ENCODE measurements around the gene H3-3A.
A peak's percentile ranks its signal among the peaks of the same experiment; 100 is the strongest.

The H3-3A gene

GRCh38 chr1:226062558-226063223 is at the start of gene H3-3A:
H3-3A (plus strand) TSS chr1:226062716; CDS start chr1:226064352, 1,636 bp downstream.
- DNase-seq (ENCODE audit: low read depth in 2 of 2): peak; percentile 97 to 98

DNA sequence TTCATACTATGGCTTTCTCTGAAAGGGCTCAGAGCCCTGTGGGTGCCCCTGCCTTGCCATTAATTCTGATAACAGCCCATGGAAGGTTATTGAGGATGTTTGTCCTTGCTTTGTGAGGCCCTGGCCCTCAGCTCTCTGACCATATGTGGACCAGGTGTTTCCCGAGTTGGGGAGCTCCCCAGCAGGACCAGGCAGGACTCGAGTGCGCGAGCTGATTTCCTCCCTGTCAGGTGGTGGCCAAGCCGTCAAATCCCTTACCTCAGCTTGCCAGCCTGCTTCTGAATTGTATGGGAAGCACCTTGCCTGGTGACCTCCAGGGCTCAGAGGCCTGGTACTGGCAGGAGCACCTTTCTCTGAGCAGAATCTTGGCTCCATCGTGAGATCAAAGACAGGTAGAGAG is 45.4 kb upstream of the H3-3A start:
- no peak for DNase-seq (ENCODE audit: low read depth in 2 of 2)

GRCh38 chr1:226019572-226019971 is 42.9 kb upstream of the H3-3A start:
- no peak for DNase-seq (ENCODE audit: low read depth in 2 of 2)

DNA sequence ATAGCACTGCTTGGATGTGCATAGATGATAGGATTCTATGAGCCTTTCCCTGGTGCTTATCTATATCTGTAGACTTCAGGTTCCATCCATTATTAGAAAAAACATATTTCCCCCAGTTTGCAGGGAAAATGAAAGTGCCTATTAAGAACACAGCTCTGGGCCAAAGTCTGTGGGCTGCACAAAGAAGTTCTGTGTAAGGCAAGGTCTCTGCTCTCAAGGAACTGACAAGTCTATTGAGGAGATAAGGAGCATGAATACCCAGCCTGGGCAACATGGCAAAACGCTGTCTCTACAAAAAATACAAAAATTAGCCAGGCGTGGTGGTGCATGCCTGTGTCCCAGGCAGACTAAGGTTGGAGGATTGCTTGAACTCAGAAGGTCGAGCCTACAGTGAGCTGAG is 41.1 kb upstream of the H3-3A start:
- DNase-seq (ENCODE audit: low read depth in 2 of 2): no peak

- no peak for DNase-seq (ENCODE audit: low read depth in 2 of 2)
These were observed 40.7 kb upstream of the H3-3A start for GRCh38 chr1:226021801-226022200.

DNA sequence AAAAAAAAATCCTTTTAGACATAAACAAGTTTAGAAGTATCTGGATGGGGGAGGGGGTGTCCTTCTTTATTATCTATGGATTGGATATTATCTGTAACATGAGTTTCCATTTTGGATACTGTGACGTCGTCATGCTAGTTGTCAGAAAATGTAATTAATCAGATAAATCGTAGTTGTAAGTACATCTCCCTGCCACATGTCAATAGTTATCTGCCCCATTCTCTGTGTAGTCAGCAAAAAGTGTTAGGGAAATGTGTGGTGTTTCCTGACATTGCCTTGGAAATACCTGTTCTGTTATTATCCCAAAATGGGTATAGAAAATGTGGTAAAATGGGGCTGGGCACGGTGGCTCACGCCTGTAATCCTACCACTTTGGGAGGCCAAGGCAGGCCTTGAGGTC is 38.8 kb upstream of the H3-3A start:
- DNase-seq (ENCODE audit: low read depth in 2 of 2): no peak

GRCh38 chr1:226026833-226027232 is 35.7 kb upstream of the H3-3A start:
- no peak for DNase-seq (ENCODE audit: low read depth in 2 of 2)

GRCh38 chr1:226027538-226028217 is 34.8 kb upstream of the H3-3A start:
- no peak for DNase-seq (ENCODE audit: low read depth in 2 of 2)

- DNase-seq (ENCODE audit: low read depth in 2 of 2): no peak
These were observed 33.4 kb upstream of the H3-3A start for GRCh38 chr1:226029093-226029496.

- DNase-seq (ENCODE audit: low read depth in 2 of 2): no peak
These were observed 32.8 kb upstream of the H3-3A start for GRCh38 chr1:226029568-226030225.

- no peak for DNase-seq (ENCODE audit: low read depth in 2 of 2)
These were observed 28.9 kb upstream of the H3-3A start for GRCh38 chr1:226033582-226033981.

DNA sequence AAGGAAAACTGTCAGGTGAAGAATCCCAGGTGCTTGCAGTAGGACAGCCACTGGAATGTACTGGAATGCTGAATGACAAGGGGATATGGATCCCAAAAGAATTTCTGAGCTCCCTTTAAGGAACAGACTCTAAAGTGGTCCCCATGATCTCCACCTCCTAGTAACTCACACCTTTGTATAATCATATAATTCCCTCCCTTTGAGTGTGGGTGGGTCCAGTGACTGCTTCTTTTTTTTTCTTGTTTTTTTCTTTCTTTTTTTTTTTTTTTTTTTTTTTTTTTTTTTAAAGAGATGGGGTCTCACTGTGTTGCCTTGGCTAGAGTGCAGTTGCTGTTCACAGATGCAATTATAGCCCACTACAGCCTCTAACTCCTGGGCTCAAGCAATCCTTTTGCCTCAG is 28.5 kb upstream of the H3-3A start:
- no peak for DNase-seq (ENCODE audit: low read depth in 2 of 2)

GRCh38 chr1:226034482-226034881 is 28.0 kb upstream of the H3-3A start:
- DNase-seq (ENCODE audit: low read depth in 2 of 2): no peak

DNA sequence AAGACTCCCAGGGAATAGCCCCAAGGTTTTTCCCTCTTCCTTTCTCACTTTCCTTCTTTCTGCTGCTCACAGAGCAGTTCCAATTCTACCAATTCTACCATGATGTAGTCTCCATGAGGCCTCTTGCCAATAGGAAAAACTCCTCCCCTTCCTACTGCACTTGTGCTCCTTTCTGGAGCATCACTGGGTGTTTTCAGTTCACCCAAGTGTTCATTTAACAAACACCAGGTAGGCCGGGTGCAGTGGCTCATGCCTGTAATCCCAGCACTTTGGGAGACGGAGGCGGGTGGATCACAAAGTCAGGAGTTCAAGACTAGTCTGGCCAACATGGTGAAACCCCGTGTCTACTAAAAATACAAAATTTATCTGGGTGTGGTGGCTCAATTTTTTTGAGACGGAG is 26.6 kb upstream of the H3-3A start:
- DNase-seq (ENCODE audit: low read depth in 2 of 2): no peak

DNA sequence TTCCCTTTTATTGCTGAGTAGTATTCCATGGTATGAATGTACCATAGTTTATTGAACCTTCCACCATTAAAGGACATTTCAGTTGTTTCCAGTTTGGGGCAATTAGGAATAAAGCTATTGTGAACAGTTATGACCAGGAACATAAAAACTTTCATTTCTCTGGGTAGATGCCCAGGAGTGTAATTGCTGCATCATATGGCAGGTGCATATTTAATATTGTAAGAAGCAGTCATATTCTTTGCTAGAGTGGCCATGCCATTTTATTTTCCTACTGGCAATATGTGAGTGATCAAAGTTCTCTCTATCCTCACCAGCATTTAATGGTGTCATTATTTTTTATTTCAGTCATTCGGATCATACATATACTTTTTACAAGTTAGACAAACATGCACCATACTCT is 23.9 kb upstream of the H3-3A start:
- no peak for DNase-seq (ENCODE audit: low read depth in 2 of 2)

GRCh38 chr1:226041419-226041818 is 21.1 kb upstream of the H3-3A start:
- DNase-seq (ENCODE audit: low read depth in 2 of 2): no peak

GRCh38 chr1:226044514-226045101 is 17.9 kb upstream of the H3-3A start:
- DNase-seq (ENCODE audit: low read depth in 2 of 2): no peak

DNA sequence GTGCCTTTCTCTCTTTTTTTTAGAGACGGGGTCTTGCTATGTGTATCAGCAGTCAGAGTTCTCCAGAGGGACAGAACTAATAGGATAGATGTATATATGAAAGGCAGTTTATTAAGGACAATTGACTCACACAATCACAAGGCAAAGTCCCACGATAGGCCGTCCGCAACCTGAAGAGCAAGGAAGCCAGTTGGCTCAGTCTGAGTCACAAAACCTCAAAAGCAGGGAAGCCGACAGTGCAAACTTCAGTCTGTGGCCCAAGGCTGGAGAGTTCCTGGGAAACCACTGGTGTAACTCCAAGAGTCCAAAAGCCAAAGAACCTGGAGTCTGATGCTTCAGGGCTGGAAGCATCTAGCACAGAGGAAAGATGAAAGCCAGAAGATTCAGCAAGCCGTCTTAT is 16.3 kb upstream of the H3-3A start:
- no peak for DNase-seq (ENCODE audit: low read depth in 2 of 2)

GRCh38 chr1:226047495-226047894 is 15.0 kb upstream of the H3-3A start:
- DNase-seq (ENCODE audit: low read depth in 2 of 2): no peak

- DNase-seq (ENCODE audit: low read depth in 2 of 2): no peak
These were observed 13.6 kb upstream of the H3-3A start for GRCh38 chr1:226048886-226049285.

GRCh38 chr1:226050133-226050532 is 12.4 kb upstream of the H3-3A start:
- DNase-seq (ENCODE audit: low read depth in 2 of 2): no peak

- DNase-seq (ENCODE audit: low read depth in 2 of 2): no peak
These were observed 11.2 kb upstream of the H3-3A start for GRCh38 chr1:226051365-226051764.

DNA sequence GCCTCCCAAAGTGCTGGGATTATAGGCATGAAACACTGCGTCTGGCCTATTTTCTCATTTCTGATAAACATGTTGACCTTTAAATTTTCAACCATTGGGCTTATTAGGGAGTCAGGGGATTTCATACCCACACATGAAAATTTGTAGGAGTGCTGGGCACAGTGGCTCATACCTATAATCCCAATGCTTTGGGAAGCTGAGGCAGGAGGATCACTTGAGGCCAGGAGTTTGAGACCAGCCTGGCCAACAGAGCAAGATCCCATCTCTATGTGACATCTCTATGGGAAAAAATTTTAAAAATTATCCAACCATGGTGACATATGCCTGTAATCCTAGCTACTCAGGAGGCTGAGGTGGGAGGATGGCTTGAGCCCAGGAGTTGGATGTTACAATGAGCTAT is 10.5 kb upstream of the H3-3A start:
- no peak for DNase-seq (ENCODE audit: low read depth in 2 of 2)
